Psoas muscle (tissue), 8 donors: ENCODE results near the gene KIF1A. TPM values are rescaled to one million over a fixed set of nuclear protein-coding genes. Genes with fewer than 3 reads are reported as not detected.

ENCODE experiments used
- ATAC-seq, 4 donors: fragments of 200-7000 bp; cut with Tn5 transposase; one replicate each; pipeline ENCODE4 v1.9.1; 2020; ENCODE audit warnings: moderate library complexity in 3 of 4, mild to moderate bottlenecking in 2 of 4
- DNase-seq, 2 donors: peaks; one replicate each; pipeline ENCODE4 v3.0.0-alpha.2; 2020
- H3K27ac ChIP-seq: fragments of 200-600 bp; one replicate; pipeline ENCODE4 v1.8.0; 2022
- H3K27me3 ChIP-seq, 3 donors: fragments of 200-600 bp in 1 of 3; one replicate each; pipeline versions ENCODE4 v1.6.1 to v1.8.0; 2013 to 2022; ENCODE audit warnings: low read length in 2 of 3, mild to moderate bottlenecking in 2 of 3, moderate library complexity in 1 of 3; ENCODE audit not compliant: insufficient read depth in 3 of 3
- H3K36me3 ChIP-seq, 2 donors: fragments of 200-600 bp in 1 of 2; one replicate each; pipeline versions ENCODE4 v1.6.1 to v1.8.0; 2013 to 2022; ENCODE audit warnings: low read depth in 1 of 2, mild to moderate bottlenecking in 1 of 2, moderate library complexity in 1 of 2; ENCODE audit not compliant: insufficient read depth in 1 of 2
- H3K4me1 ChIP-seq: fragments of 200-600 bp; one replicate; pipeline ENCODE4 v1.8.0; 2022
- H3K4me3 ChIP-seq: fragments of 200-600 bp; one replicate; pipeline ENCODE4 v1.8.0; 2022; ENCODE audit warnings: mild to moderate bottlenecking
- H3K9me3 ChIP-seq: fragments of 200-600 bp; one replicate; pipeline ENCODE4 v1.8.0; 2022
- WGBS, 3 donors: extraction: QIAGEN DNeasy Blood & Tissue Kit; methylation state at CpG; one replicate each; pipeline versions ENCODE4 v1.1.6 to v1.1.7; 2013; 5-methylcytosine and 5-hydroxymethylcytosine counted together
- intact Hi-C, 2 donors: fragments of 100-400 bp; cut with DNase I; formaldehyde crosslinking; loops; one replicate each; pipeline versions ENCODE4 v1.11.0 to v1.14.2; 2022
- polyA plus RNA-seq, 3 donors: library from polyadenylated mRNA; stranded (reverse); fragments of 200-250 nt; gene quantifications; one replicate each; pipeline ENCODE4 v1.2.3, GENCODE V29; 2013
- total RNA-seq, 4 donors: library from RNA; stranded (reverse); fragmentation: NEBNext Ultra II Directional in 2 of 4; extraction: Animal tissue kit (Norgen Biotek cat#: 25700) in 2 of 4; gene quantifications; one replicate each; pipeline versions ENCODE4 v1.2.1 to v1.2.4, GENCODE V29; 2021 to 2023
- TF ChIP-seq, protein P1 (sequence below): fragments of 200-600 bp; IDR thresholded peaks from one replicate; pipeline ENCODE4 v1.8.0; 2022; ENCODE audit warnings: antibody characterized with exemption
- donor health status: healthy with polysubstance abuse.
- donor health status: DM: no; HTN: no; CAD: no; lungs with moderate emphysema.
- donor health status: Bipolar disorder and iron deficiency.
- donor health status: healthy.
- donor health status: DM: yes; HTN: yes; CAD: no.
- donor health status: DM: no; HTN: no; CAD: no.
- donor health status: DM: no; HTN: no; CAD: no.
- donor health status: DM: yes; HTN: yes; CAD: no.

The KIF1A gene
- total and polyA plus RNA-seq, 7 donors, result 0.01 to 1.2 (median 0.12) TPM; not detected in 2

DNA sequence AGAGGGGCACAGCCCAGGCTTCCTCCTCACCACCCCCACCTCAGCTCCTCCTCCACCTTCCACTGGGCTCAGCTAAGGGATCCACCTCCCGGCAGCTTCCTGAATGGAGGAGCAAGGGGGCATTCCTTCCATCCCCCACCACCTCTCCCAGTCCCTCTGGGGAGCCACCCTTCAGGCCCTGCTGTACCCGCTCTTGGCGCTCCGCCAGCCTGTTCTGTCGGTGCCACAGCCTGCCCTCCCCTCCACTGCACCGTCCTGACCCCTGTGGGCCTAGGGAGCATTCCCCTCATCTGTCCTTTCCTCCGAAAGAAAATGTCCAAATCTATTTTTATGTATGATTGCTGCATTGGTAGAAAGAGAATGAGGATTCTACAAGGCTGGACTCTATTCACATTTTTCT is 59.9 kb downstream of the KIF1A start:
- TF ChIP-seq, protein P1, sequence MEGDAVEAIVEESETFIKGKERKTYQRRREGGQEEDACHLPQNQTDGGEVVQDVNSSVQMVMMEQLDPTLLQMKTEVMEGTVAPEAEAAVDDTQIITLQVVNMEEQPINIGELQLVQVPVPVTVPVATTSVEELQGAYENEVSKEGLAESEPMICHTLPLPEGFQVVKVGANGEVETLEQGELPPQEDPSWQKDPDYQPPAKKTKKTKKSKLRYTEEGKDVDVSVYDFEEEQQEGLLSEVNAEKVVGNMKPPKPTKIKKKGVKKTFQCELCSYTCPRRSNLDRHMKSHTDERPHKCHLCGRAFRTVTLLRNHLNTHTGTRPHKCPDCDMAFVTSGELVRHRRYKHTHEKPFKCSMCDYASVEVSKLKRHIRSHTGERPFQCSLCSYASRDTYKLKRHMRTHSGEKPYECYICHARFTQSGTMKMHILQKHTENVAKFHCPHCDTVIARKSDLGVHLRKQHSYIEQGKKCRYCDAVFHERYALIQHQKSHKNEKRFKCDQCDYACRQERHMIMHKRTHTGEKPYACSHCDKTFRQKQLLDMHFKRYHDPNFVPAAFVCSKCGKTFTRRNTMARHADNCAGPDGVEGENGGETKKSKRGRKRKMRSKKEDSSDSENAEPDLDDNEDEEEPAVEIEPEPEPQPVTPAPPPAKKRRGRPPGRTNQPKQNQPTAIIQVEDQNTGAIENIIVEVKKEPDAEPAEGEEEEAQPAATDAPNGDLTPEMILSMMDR, result no peak
- H3K27ac ChIP-seq, result no peak overlapping the region
- 57 to 71% (median 68%) methylated on average over 7 of the region's 7 CpGs for WGBS, 3 donors
- no peak for ATAC-seq
- no peak overlapping the region for H3K4me3 ChIP-seq
- no peaks in the 10 kb centered on the region for H3K9me3 ChIP-seq
- no peaks in the 10 kb centered on the region for H3K4me1 ChIP-seq
- DNase-seq, result no peak
- H3K27me3 ChIP-seq, result no peaks in the 10 kb centered on the region
- no peaks in the 10 kb centered on the region for H3K36me3 ChIP-seq
- intact Hi-C loops, result no loop called here

DNA sequence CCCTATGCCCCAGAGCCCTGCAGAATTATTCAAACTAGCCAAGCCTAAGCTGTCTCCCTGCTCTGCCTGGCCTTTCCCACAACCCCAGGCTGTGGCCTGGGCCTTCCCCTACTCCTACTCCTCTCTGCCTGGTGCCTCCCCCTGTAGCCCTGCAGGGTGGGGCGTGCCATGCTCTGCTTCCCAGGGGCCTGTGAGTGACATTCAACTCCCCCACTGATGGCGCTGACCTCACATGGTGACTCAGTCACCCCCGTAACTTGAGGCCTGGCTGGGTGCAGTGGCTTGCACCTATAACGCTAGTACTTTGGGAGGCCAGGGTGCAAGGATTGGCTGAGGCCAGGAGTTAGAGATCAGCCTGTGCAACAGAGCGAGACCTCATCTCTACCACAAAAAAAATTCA is 60.6 kb downstream of the KIF1A start:
- no peak for ATAC-seq
- TF ChIP-seq, protein P1, result no peak
- Histone ChIP-seq H3K9me3 (no peaks in the 10 kb centered on the region), H3K27ac (no peak overlapping the region), H3K36me3 (no peaks in the 10 kb centered on the region), H3K4me3 (no peak overlapping the region), H3K4me1 (no peaks in the 10 kb centered on the region), H3K27me3 (no peaks in the 10 kb centered on the region)
- 91 to 97% (median 96%) methylated on average over 5 of the region's 5 CpGs for WGBS, 3 donors
- DNase-seq, result no peak
- intact Hi-C loops, result no loop called here

DNA sequence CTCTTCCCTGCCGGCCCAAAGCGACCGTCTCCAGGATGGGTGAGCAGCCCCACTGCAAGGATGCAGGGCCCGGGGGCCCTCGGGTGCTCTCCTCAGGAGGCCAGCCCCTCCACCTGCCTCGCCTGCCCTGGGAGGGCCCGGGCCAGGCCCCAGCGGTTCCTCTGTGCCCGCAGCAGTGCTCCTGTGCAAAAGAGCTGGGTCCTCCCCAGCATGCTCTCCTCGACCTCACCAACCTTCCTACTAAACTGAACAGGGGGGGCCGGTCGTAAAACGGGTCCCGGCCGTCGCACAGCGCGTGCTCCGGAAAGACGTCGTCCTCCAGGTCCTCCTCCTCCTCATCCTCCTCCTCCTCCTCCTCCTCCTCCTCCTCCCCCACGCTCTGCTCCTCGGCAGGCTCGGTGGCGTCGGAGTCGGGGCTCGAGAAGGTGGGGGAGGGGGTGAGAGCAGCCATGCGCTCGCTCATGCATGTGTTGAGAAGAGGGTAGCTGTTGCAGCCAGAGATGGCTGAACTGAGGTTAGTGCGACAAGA is 62.9 kb downstream of the KIF1A start:
- Histone ChIP-seq H3K27me3 (no peaks in the 10 kb centered on the region), H3K4me1 (no peaks in the 10 kb centered on the region), H3K4me3 (no peak overlapping the region), H3K9me3 (no peaks in the 10 kb centered on the region), H3K36me3 (no peaks in the 10 kb centered on the region), H3K27ac (no peak overlapping the region)
- DNase-seq, result no peak
- TF ChIP-seq, protein P1, result no peak
- ATAC-seq, result no peak
- WGBS, 3 donors, result 65 to 77% (median 73%) methylated on average over 24 to 31 of the region's 31 CpGs
- intact Hi-C loops, result no loop called here

DNA sequence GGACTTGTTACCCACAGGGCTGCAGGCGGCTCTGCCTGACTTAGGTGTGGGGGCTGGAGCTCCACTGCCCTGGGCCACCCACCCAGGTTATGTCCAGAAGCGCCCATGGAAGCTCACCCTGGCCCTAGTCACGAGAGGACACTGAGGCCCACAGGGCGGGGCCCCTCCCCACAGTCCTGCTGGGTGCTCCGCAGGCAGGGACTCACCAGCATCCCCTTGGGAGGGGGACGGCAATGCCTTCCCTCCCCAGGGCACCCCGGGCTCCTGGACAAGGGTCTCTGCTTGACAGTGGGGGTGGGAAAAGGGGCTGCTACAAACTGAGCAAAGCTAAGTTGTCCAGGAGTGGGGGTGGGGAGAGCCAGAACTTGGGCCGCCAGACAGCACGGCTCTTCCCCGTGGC is 67.8 kb downstream of the KIF1A start:
- Histone ChIP-seq H3K27me3 (peaks cover 0 to 3% (median 0%) of the 10 kb centered on the region in 3 donors), H3K4me3 (no peak overlapping the region), H3K27ac (no peak overlapping the region), H3K4me1 (no peaks in the 10 kb centered on the region), H3K9me3 (no peaks in the 10 kb centered on the region), H3K36me3 (no peaks in the 10 kb centered on the region)
- ATAC-seq (no peak), DNase-seq (no peak)
- TF ChIP-seq, protein P1, result no peak
- WGBS, 3 donors, result 79 to 89% (median 84%) methylated on average over 9 to 10 of the region's 10 CpGs
- intact Hi-C loops, result no loop called here

DNA sequence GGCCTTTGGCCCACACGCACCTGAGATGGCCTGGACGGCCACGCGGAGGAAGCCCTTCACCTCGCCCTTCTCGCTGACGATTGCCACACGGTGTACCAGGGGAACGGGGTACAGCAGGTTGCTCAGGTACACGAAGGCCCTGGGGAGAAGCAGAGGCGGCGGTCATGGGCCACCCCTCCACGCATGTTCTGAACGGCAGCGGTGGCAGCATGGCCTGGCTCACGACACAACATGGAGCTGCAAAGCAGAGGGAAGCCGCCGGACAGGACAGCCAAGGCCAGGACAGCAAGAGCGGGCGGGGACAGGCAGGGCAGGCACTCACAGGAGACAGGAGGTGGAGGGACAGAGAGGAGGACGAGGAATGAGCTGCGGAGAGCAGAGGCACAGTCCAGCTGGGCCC is 69.6 kb downstream of the KIF1A start:
- TF ChIP-seq, protein P1, result no peak

More for the DNA sequence above, 69.6 kb downstream of the KIF1A start:
- Histone ChIP-seq H3K4me1 (no peaks in the 10 kb centered on the region), H3K27ac (no peak overlapping the region), H3K27me3 (peaks cover 0 to 3% (median 0%) of the 10 kb centered on the region in 3 donors), H3K9me3 (no peaks in the 10 kb centered on the region), H3K4me3 (no peak overlapping the region), H3K36me3 (no peaks in the 10 kb centered on the region)
- WGBS, 3 donors, result 89 to 91% (median 90%) methylated on average over 22 of the region's 22 CpGs
- intact Hi-C loops, result no loop called here
- DNase-seq, result no peak
- no peak for ATAC-seq
